Kidney (tissue), 14 donors: Measurements from ENCODE around the gene TMEM131. TPM values are rescaled to one million over a fixed set of nuclear protein-coding genes. Genes with fewer than 3 reads are reported as not detected.

ENCODE experiments used
- DNase-seq, 5 donors: peaks; one replicate each; pipeline ENCODE4 v3.0.0-alpha.2; 2013 to 2020
- FAIRE-seq: peaks from 2 replicates; lab custom pipeline; 2012; peaks lifted over from hg19 to GRCh38; lab: Jason Lieb, UNC
- H3K27ac ChIP-seq, 2 donors: one replicate each; pipeline ENCODE4 v1.7.0; 2013; ENCODE audit warnings: low read depth in 2 of 2, low read length in 2 of 2, inconsistent platforms in 1 of 2
- H3K27me3 ChIP-seq: one replicate; pipeline ENCODE4 v1.7.1; 2013; ENCODE audit warnings: low read length, inconsistent platforms; ENCODE audit not compliant: control insufficient read depth, insufficient read depth
- H3K36me3 ChIP-seq, 3 donors: one replicate each; pipeline versions ENCODE4 v1.7.0 to v1.7.1; 2013; ENCODE audit warnings: low read length in 3 of 3, control low read depth in 1 of 3, inconsistent platforms in 1 of 3; ENCODE audit not compliant: insufficient read depth in 3 of 3, control insufficient read depth in 2 of 3
- H3K4me1 ChIP-seq, 3 donors: one replicate each; pipeline versions ENCODE4 v1.7.0 to v1.7.1; 2013; ENCODE audit warnings: low read length in 3 of 3, inconsistent platforms in 1 of 3, low read depth in 1 of 3; ENCODE audit not compliant: control insufficient read depth in 2 of 3, insufficient read depth in 2 of 3
- H3K4me3 ChIP-seq, 3 donors: one replicate each; pipeline versions ENCODE4 v1.7.0 to v1.8.1; 2013; ENCODE audit warnings: low read length in 3 of 3, control low read depth in 1 of 3, inconsistent platforms in 1 of 3
- H3K9ac ChIP-seq, 3 donors: one replicate each; pipeline versions ENCODE4 v1.7.0 to v1.7.1; 2013; ENCODE audit warnings: low read length in 3 of 3, control low read depth in 1 of 3, inconsistent platforms in 1 of 3
- H3K9me3 ChIP-seq, 3 donors: one replicate each; pipeline versions ENCODE4 v1.7.0 to v1.7.1; 2013; ENCODE audit warnings: low read length in 3 of 3, control low read depth in 1 of 3, inconsistent platforms in 1 of 3; ENCODE audit not compliant: control insufficient read depth in 2 of 3, insufficient read depth in 1 of 3
- intact Hi-C: fragments of 100-400 bp; cut with DNase I; formaldehyde crosslinking; loops from one replicate; pipeline ENCODE4 v1.11.1; 2022
- polyA plus RNA-seq: library from polyadenylated mRNA; stranded (reverse); fragments of 350-450 nt; fragmentation: Illumina TruSeq; extraction: RNeasy Lipid Tissue Mini Kit (QIAGEN cat#74804); gene quantifications from one replicate; pipeline ENCODE4 v1.2.3, GENCODE V29; 2014; ENCODE audit warnings: low read depth, low replicate concordance; ENCODE audit not compliant: insufficient read depth
- total RNA-seq: library from RNA; stranded (reverse); fragmentation: NEBNext Ultra II Directional; extraction: Animal tissue kit (Norgen Biotek cat#: 25700); gene quantifications from one replicate; pipeline ENCODE4 v1.2.1, GENCODE V29; 2021
- TF ChIP-seq, protein P1 (sequence below): IDR thresholded peaks from 3 replicates; pipeline ENCODE4 v1.5.1; 2012; ENCODE audit warnings: mild to moderate bottlenecking, moderate library complexity, borderline replicate concordance; ENCODE audit not compliant: insufficient read depth; ENCODE audit errors: extremely low read depth
- donor health status: control.
- donor health status: control.
- donor health status: control.
- donor health status: control.
- donor health status: control.
- donor health status: DM: yes; HTN: yes; CAD: no.
- donor health status: Normal renal cell carcinoma (clear cell type).

TMEM131 gene
- total and polyA plus RNA-seq, 2 donors from 2014 or later, result 8.0 to 38.4 TPM

- H3K4me1 ChIP-seq, result peaks cover 0 to 8% (median 0%) of the 10 kb centered on the region in 3 donors
- H3K9me3 ChIP-seq, result no peaks in the 10 kb centered on the region
- no peaks in the 10 kb centered on the region for H3K27me3 ChIP-seq
- FAIRE-seq (no peak), DNase-seq (no peak)
- intact Hi-C loops, result no loop called here
- no peaks in the 10 kb centered on the region for H3K36me3 ChIP-seq
- H3K4me3 ChIP-seq, result no peak overlapping the region
- TF ChIP-seq, protein P1, sequence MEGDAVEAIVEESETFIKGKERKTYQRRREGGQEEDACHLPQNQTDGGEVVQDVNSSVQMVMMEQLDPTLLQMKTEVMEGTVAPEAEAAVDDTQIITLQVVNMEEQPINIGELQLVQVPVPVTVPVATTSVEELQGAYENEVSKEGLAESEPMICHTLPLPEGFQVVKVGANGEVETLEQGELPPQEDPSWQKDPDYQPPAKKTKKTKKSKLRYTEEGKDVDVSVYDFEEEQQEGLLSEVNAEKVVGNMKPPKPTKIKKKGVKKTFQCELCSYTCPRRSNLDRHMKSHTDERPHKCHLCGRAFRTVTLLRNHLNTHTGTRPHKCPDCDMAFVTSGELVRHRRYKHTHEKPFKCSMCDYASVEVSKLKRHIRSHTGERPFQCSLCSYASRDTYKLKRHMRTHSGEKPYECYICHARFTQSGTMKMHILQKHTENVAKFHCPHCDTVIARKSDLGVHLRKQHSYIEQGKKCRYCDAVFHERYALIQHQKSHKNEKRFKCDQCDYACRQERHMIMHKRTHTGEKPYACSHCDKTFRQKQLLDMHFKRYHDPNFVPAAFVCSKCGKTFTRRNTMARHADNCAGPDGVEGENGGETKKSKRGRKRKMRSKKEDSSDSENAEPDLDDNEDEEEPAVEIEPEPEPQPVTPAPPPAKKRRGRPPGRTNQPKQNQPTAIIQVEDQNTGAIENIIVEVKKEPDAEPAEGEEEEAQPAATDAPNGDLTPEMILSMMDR, result no peak
- H3K9ac ChIP-seq, result no peak overlapping the region
- no peak overlapping the region for H3K27ac ChIP-seq
These were observed 47.4 kb upstream of the TMEM131 start for GRCh38 chr2:98043101-98043500.

DNA sequence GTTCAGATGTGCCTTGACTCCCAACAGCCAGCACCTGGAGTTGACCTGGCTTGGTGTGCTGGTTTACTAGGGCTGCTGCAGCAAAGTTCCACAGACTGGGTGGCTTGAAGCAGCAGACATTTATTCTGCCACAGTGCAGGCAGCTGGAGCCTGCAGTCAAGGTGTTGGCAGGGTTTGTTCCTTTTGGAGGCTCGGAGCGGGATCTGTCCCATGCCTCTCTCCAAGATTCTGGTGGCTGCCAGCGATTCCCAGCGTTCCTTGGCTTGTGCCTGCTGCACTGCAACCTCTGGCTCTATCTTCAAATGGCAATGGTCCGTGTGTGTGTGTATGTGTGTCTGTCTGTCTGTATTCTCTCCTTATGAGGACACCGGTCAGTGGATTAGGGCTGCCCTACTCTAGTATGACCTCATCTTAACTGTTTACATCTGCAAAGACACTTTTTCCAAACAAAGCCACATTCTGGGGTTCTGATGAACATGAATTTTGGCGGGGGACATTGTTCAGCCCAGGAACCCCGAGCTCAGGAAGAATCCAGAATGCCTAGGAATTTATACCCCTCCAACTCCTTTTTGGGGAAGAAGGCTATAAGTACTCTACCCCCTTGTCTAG lies 44.7 kb upstream of the TMEM131 start:
- Histone ChIP-seq H3K27me3 (no peaks in the 10 kb centered on the region), H3K4me1 (peaks cover 0 to 8% (median 0%) of the 10 kb centered on the region in 3 donors), H3K9me3 (no peaks in the 10 kb centered on the region), H3K27ac (no peak overlapping the region), H3K9ac (no peak overlapping the region), H3K4me3 (no peak overlapping the region), H3K36me3 (no peaks in the 10 kb centered on the region)
- TF ChIP-seq, protein P1, result no peak
- no peak for DNase-seq
- no peak for FAIRE-seq
- intact Hi-C loops, result no loop called here

- Histone ChIP-seq H3K9ac (no peak overlapping the region), H3K4me3 (no peak overlapping the region), H3K27me3 (no peaks in the 10 kb centered on the region), H3K9me3 (no peaks in the 10 kb centered on the region), H3K36me3 (no peaks in the 10 kb centered on the region), H3K4me1 (peaks cover 0 to 8% (median 0%) of the 10 kb centered on the region in 3 donors), H3K27ac (no peak overlapping the region)
- TF ChIP-seq, protein P1, result no peak
- intact Hi-C loops, result no loop called here
- DNase-seq (no peak), FAIRE-seq (no peak)
These were observed 43.5 kb upstream of the TMEM131 start for GRCh38 chr2:98039085-98039756.
